Measurements from ENCODE around the gene C6orf136. TPM values are rescaled to one million over a fixed set of nuclear protein-coding genes. Genes with fewer than 3 reads are reported as not detected.

C6orf136 gene
- total and polyA plus RNA-seq, 10 of the 15 experiments (the other 5 are each of a cell fraction or from before 2014, with no cell fraction given), result 5.2 to 24.1 (median 14.9) TPM

- no peak for TF ChIP-seq CHD4 (IDR thresholded peaks at IDR 0.05)
- TF ChIP-seq JUND (IDR thresholded peaks at IDR 0.05; ENCODE audit: low read depth, low read length), result no peak
- TF ChIP-seq USF2 (IDR thresholded peaks at IDR 0.05; ENCODE audit: borderline replicate concordance, low read depth, low read length), result no peak; the same call in 1 of the 2 replicates
- peak; percentile 92 for TF ChIP-seq HDAC6 (IDR thresholded peaks at IDR 0.05; ENCODE audit: unreplicated experiment)
- TF ChIP-seq E2F4 (IDR thresholded peaks at IDR 0.05; ENCODE audit: low read depth, low read length), result no peak
- TF ChIP-seq NR2C1 (IDR thresholded peaks at IDR 0.05), result no peak
- TF ChIP-seq ZNF274 (IDR thresholded peaks at IDR 0.05; ENCODE audit: insufficient read depth, insufficient read length), result no peak
Measured at GRCh38 chr6:30616811-30617564, 29.9 kb upstream of the C6orf136 start, which contains the start of gene PPP1R10 (continued).
